ENCODE data around the gene SLC30A7.
"Not testable (repeated sequence)": the region's sequence is repeated elsewhere in the genome, so short reads cannot be mapped to it uniquely, and the experiment has no call there.

SLC30A7 gene

GRCh38 chr1:100930494-100930893, 34.6 kb downstream of the SLC30A7 start:
- in situ Hi-C loops (cut with HindIII; ENCODE audit: low pct_ligation_motif_present, low sequenced_read_pairs): no loop called here
- DNase-seq: no peak
- H3K27me3 ChIP-seq (replicated peaks): no peaks in the 10 kb centered on the region
- TF ChIP-seq CTCF (IDR thresholded peaks at IDR 0.05; ENCODE audit: low read depth, low read length, missing control alignments): no peak
- H3K27ac ChIP-seq: no peak overlapping the region
- peaks cover 9% of the 10 kb centered on the region for H3K36me3 ChIP-seq (replicated peaks)
- H3K4me3 ChIP-seq (ENCODE audit: low read depth, low read length): no peak overlapping the region

GRCh38 chr1:100931716-100932115, 35.8 kb downstream of the SLC30A7 start:
- in situ Hi-C loops (cut with HindIII; ENCODE audit: low pct_ligation_motif_present, low sequenced_read_pairs): no loop called here
- TF ChIP-seq CTCF (IDR thresholded peaks at IDR 0.05; ENCODE audit: low read depth, low read length, missing control alignments): no peak
- H3K4me3 ChIP-seq (ENCODE audit: low read depth, low read length): no peak overlapping the region
- no peaks in the 10 kb centered on the region for H3K27me3 ChIP-seq (replicated peaks)
- H3K36me3 ChIP-seq (replicated peaks): peaks cover 4% of the 10 kb centered on the region
- DNase-seq: no peak
- no peak overlapping the region for H3K27ac ChIP-seq

GRCh38 chr1:100933555-100933954, 37.7 kb downstream of the SLC30A7 start:
- H3K27me3 ChIP-seq (replicated peaks); DNase-seq; H3K36me3 ChIP-seq (replicated peaks); H3K4me3 ChIP-seq (ENCODE audit: low read depth, low read length); in situ Hi-C loops (cut with HindIII; ENCODE audit: low pct_ligation_motif_present, low sequenced_read_pairs); H3K27ac ChIP-seq: not testable (repeated sequence)

- in situ Hi-C loops (cut with HindIII; ENCODE audit: low pct_ligation_motif_present, low sequenced_read_pairs): no loop called here
- no peak overlapping the region for H3K4me3 ChIP-seq (ENCODE audit: low read depth, low read length)
- H3K27me3 ChIP-seq (replicated peaks): no peaks in the 10 kb centered on the region
- H3K36me3 ChIP-seq (replicated peaks): peaks cover 6% of the 10 kb centered on the region
- TF ChIP-seq CTCF (IDR thresholded peaks at IDR 0.05; ENCODE audit: low read depth, low read length, missing control alignments): no peak
- no peak for DNase-seq
- H3K27ac ChIP-seq: no peak overlapping the region
Measured at GRCh38 chr1:100936194-100936967, 40.5 kb downstream of the SLC30A7 start.

GRCh38 chr1:100941098-100941527, 45.2 kb downstream of the SLC30A7 start:
- H3K36me3 ChIP-seq (replicated peaks): peaks cover 11% of the 10 kb centered on the region
- in situ Hi-C loops (cut with HindIII; ENCODE audit: low pct_ligation_motif_present, low sequenced_read_pairs): no loop called here

More at GRCh38 chr1:100941098-100941527, 45.2 kb downstream of the SLC30A7 start:
- no peak for TF ChIP-seq CTCF (IDR thresholded peaks at IDR 0.05; ENCODE audit: low read depth, low read length, missing control alignments)
- Histone ChIP-seq H3K4me3 (ENCODE audit: low read depth, low read length) (no peak overlapping the region), H3K27ac (no peak overlapping the region), H3K27me3 (replicated peaks) (no peaks in the 10 kb centered on the region)
- no peak for DNase-seq
